GM18870 (cell line): ENCODE measurements around the gene RARB.

Experiments used
- ATAC-seq: cut with Tn5 transposase; IDR thresholded peaks from one replicate; pipeline ENCODE4 v1.9.1; 2021; ENCODE audit warnings: moderate library complexity; ENCODE audit not compliant: unreplicated experiment

RARB gene

GRCh38 chr3:25589783-25590258 lies 161.8 kb downstream of the RARB start:
- ATAC-seq, result no peak

GRCh38 chr3:25592510-25592968 lies 164.5 kb downstream of the RARB start:
- ATAC-seq, result peak; percentile 32

GRCh38 chr3:25593001-25593400 lies 164.9 kb downstream of the RARB start:
- no peak for ATAC-seq

GRCh38 chr3:25594007-25594502 lies 166.0 kb downstream of the RARB start:
- ATAC-seq, result peak; percentile 46

- ATAC-seq, result no peak
These were observed 169.6 kb downstream of the RARB start for GRCh38 chr3:25597535-25598101.

- ATAC-seq, result no peak
These were observed 175.6 kb downstream of the RARB start for GRCh38 chr3:25603703-25604102.

GRCh38 chr3:25604107-25604805 lies 176.2 kb downstream of the RARB start:
- ATAC-seq, result no peak

- no peak for ATAC-seq
These were observed 182.1 kb downstream of the RARB start for GRCh38 chr3:25610167-25610566.

GRCh38 chr3:25610779-25611178 lies 182.7 kb downstream of the RARB start:
- no peak for ATAC-seq

GRCh38 chr3:25611193-25611592 lies 183.1 kb downstream of the RARB start:
- ATAC-seq, result no peak

- no peak for ATAC-seq
These were observed 190.0 kb downstream of the RARB start for GRCh38 chr3:25618028-25618427.

GRCh38 chr3:25619382-25619781 lies 191.3 kb downstream of the RARB start:
- no peak for ATAC-seq

GRCh38 chr3:25620493-25620892 lies 192.4 kb downstream of the RARB start:
- no peak for ATAC-seq

GRCh38 chr3:25621087-25621486 lies 193.0 kb downstream of the RARB start:
- no peak for ATAC-seq

GRCh38 chr3:25631989-25632388 lies 203.9 kb downstream of the RARB start:
- ATAC-seq, result no peak

- ATAC-seq, result no peak
These were observed 205.9 kb downstream of the RARB start for GRCh38 chr3:25633919-25634318.

- no peak for ATAC-seq
These were observed 207.0 kb downstream of the RARB start for GRCh38 chr3:25635038-25635437.
